GM21786 (cell line): Measurements from ENCODE around the gene SLC9A3.
"Not testable (repeated sequence)": the region's sequence is repeated elsewhere in the genome, so short reads cannot be mapped to it uniquely, and the experiment has no call there.

Source experiments
- ATAC-seq: cut with Tn5 transposase; IDR thresholded peaks from one replicate; pipeline ENCODE4 v1.9.1; 2021; ENCODE audit not compliant: unreplicated experiment

The SLC9A3 gene

GRCh38 chr5:491856-492155 lies 32.4 kb downstream of the SLC9A3 start:
- ATAC-seq = no peak

GRCh38 chr5:491119-491855 lies 33.0 kb downstream of the SLC9A3 start:
- no peak for ATAC-seq

- no peak for ATAC-seq
These were observed 33.8 kb downstream of the SLC9A3 start for GRCh38 chr5:490116-491106.

- no peak for ATAC-seq
These were observed 34.6 kb downstream of the SLC9A3 start for GRCh38 chr5:489689-490080.

GRCh38 chr5:488744-489688 lies 35.2 kb downstream of the SLC9A3 start:
- no peak for ATAC-seq

- no peak for ATAC-seq
These were observed 36.0 kb downstream of the SLC9A3 start for GRCh38 chr5:488241-488640.

- ATAC-seq = not testable (repeated sequence)
These were observed 37.7 kb downstream of the SLC9A3 start for GRCh38 chr5:486597-486996.

- no peak for ATAC-seq
These were observed 38.2 kb downstream of the SLC9A3 start for GRCh38 chr5:485946-486491.

GRCh38 chr5:485113-485945 lies 38.9 kb downstream of the SLC9A3 start:
- no peak for ATAC-seq

GRCh38 chr5:484556-484955 lies 39.7 kb downstream of the SLC9A3 start:
- no peak for ATAC-seq

- no peak for ATAC-seq
These were observed 40.7 kb downstream of the SLC9A3 start for GRCh38 chr5:483434-484140.

- no peak for ATAC-seq
These were observed 41.2 kb downstream of the SLC9A3 start for GRCh38 chr5:483011-483410.

- no peak for ATAC-seq
These were observed 41.7 kb downstream of the SLC9A3 start for GRCh38 chr5:482506-482905.

- no peak for ATAC-seq
These were observed 42.2 kb downstream of the SLC9A3 start for GRCh38 chr5:482021-482420.

GRCh38 chr5:481347-481746 lies 42.9 kb downstream of the SLC9A3 start:
- ATAC-seq = no peak

GRCh38 chr5:479566-480319 lies 44.5 kb downstream of the SLC9A3 start:
- ATAC-seq = no peak

GRCh38 chr5:478982-479535 lies 45.2 kb downstream of the SLC9A3 start:
- no peak for ATAC-seq

- no peak for ATAC-seq
These were observed 45.8 kb downstream of the SLC9A3 start for GRCh38 chr5:478369-478981.
